Measurements from ENCODE around the gene POLR2E. TPM values are rescaled to one million over a fixed set of nuclear protein-coding genes. Genes with fewer than 3 reads are reported as not detected.

Gene POLR2E
- total and polyA plus RNA-seq, 2 of the 13 experiments (the other 11 are each of a cell fraction or from before 2014, with no cell fraction given), result 140 to 272 TPM

DNA sequence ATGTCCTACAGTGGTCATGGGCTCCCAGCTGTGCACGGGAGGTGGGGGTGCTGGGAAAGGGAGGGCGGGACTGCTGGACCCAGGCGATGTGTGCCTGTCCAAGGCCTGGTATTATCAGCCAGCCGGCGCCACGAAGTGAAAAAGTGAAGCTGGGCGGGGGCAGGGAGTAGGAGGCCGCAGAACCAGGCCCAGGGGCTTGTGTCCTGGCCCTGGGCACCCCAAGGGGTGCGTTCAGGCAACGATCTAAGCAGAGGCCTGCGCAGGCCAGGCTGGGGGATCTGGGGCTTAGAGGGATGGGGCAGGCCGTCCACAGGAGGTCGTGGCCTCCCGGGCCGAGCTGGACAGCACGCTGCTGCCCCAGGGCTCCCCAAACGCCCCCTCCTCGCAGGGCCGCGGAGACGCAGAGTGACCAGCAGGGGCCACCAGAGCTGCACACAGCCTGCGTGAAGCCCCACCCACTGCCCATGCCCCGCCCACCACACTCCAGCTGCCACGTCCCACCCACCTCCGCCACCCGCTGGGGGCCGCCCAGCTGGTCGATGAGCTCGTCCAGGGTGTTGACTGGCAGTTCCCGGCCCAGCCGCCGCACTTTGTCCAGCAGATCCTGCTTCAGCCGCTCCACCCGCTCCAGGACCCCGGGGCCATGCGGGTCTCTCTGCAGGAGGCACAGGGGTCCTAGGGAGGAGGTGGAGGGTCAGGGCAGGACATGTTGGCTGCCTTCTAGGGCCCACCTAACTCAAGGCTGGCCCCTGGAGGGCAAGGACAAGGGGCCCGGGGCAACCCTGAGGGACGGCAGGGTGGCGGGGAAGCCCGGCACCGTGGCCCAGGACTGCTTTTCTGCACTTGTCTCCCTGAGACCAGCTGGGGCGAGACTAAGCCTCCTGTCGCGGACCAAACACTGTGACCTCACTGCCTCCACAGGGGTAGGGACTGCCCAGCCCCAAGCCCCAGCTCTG lies 18.1 kb upstream of the POLR2E start (continued):
- TF ChIP-seq HOXD1 (CRISPR knock-in tag; IDR thresholded peaks at IDR 0.05), result no peak; the same call in 1 of the 2 replicates
- no peak for TF ChIP-seq NFE2 (CRISPR knock-in tag; IDR thresholded peaks at IDR 0.05)
- peak; percentile 67; the same call in 1 of the 2 replicates for TF ChIP-seq ONECUT2 (CRISPR knock-in tag; IDR thresholded peaks at IDR 0.05)
- peak; percentile 46 to 75; a peak in 3 of 4 replicates for TF ChIP-seq POLR2A (IDR thresholded peaks at IDR 0.05; ENCODE audit: insufficient read depth in 1 of 2, low read depth in 2 of 2, low read length in 2 of 2)
- TF ChIP-seq ZNF546 (CRISPR knock-in tag; conservative IDR thresholded peaks at IDR 0.05), result no peak
- TF ChIP-seq, protein P1, sequence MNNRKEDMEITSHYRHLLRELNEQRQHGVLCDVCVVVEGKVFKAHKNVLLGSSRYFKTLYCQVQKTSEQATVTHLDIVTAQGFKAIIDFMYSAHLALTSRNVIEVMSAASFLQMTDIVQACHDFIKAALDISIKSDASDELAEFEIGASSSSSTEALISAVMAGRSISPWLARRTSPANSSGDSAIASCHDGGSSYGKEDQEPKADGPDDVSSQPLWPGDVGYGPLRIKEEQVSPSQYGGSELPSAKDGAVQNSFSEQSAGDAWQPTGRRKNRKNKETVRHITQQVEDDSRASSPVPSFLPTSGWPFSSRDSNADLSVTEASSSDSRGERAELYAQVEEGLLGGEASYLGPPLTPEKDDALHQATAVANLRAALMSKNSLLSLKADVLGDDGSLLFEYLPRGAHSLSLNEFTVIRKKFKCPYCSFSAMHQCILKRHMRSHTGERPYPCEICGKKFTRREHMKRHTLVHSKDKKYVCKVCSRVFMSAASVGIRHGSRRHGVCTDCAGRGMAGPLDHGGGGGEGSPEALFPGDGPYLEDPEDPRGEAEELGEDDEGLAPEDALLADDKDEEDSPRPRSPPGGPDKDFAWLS (CRISPR knock-in tag; IDR thresholded peaks at IDR 0.05; ENCODE audit: borderline replicate concordance), result no peak
- no peak for TF ChIP-seq ZNF251 (CRISPR knock-in tag; IDR thresholded peaks at IDR 0.05)
- TF ChIP-seq CC2D1A (CRISPR knock-in tag; IDR thresholded peaks at IDR 0.05), result no peak
- TF ChIP-seq CHCHD3 (CRISPR knock-in tag; IDR thresholded peaks at IDR 0.05), result no peak
- peak; percentile 28; the same call in 1 of the 2 replicates for TF ChIP-seq RARA (CRISPR knock-in tag; IDR thresholded peaks at IDR 0.05)
- TF ChIP-seq, protein P2, sequence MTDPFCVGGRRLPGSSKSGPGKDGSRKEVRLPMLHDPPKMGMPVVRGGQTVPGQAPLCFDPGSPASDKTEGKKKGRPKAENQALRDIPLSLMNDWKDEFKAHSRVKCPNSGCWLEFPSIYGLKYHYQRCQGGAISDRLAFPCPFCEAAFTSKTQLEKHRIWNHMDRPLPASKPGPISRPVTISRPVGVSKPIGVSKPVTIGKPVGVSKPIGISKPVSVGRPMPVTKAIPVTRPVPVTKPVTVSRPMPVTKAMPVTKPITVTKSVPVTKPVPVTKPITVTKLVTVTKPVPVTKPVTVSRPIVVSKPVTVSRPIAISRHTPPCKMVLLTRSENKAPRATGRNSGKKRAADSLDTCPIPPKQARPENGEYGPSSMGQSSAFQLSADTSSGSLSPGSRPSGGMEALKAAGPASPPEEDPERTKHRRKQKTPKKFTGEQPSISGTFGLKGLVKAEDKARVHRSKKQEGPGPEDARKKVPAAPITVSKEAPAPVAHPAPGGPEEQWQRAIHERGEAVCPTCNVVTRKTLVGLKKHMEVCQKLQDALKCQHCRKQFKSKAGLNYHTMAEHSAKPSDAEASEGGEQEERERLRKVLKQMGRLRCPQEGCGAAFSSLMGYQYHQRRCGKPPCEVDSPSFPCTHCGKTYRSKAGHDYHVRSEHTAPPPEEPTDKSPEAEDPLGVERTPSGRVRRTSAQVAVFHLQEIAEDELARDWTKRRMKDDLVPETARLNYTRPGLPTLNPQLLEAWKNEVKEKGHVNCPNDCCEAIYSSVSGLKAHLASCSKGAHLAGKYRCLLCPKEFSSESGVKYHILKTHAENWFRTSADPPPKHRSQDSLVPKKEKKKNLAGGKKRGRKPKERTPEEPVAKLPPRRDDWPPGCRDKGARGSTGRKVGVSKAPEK (CRISPR knock-in tag; IDR thresholded peaks at IDR 0.05; ENCODE audit: borderline replicate concordance), result no peak
- peak; percentile 58; the same call in 1 of the 2 replicates for TF ChIP-seq ZNF205 (CRISPR knock-in tag; IDR thresholded peaks at IDR 0.05)
- TF ChIP-seq, protein P3, sequence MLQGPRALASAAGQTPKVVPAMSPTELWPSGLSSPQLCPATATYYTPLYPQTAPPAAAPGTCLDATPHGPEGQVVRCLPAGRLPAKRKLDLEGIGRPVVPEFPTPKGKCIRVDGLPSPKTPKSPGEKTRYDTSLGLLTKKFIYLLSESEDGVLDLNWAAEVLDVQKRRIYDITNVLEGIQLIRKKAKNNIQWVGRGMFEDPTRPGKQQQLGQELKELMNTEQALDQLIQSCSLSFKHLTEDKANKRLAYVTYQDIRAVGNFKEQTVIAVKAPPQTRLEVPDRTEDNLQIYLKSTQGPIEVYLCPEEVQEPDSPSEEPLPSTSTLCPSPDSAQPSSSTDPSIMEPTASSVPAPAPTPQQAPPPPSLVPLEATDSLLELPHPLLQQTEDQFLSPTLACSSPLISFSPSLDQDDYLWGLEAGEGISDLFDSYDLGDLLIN (CRISPR knock-in tag; IDR thresholded peaks at IDR 0.05; ENCODE audit: borderline replicate concordance), result no peak
- TF ChIP-seq GABPA (IDR thresholded peaks at IDR 0.05; ENCODE audit: low read depth, low read length), result no peak
- no peak for TF ChIP-seq GABPA (CRISPR knock-in tag; IDR thresholded peaks at IDR 0.05; ENCODE audit: low read depth)
- no peak for TF ChIP-seq ZNF17 (CRISPR knock-in tag; IDR thresholded peaks at IDR 0.05)
- TF ChIP-seq, protein P4, sequence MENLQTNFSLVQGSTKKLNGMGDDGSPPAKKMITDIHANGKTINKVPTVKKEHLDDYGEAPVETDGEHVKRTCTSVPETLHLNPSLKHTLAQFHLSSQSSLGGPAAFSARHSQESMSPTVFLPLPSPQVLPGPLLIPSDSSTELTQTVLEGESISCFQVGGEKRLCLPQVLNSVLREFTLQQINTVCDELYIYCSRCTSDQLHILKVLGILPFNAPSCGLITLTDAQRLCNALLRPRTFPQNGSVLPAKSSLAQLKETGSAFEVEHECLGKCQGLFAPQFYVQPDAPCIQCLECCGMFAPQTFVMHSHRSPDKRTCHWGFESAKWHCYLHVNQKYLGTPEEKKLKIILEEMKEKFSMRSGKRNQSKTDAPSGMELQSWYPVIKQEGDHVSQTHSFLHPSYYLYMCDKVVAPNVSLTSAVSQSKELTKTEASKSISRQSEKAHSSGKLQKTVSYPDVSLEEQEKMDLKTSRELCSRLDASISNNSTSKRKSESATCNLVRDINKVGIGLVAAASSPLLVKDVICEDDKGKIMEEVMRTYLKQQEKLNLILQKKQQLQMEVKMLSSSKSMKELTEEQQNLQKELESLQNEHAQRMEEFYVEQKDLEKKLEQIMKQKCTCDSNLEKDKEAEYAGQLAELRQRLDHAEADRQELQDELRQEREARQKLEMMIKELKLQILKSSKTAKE (CRISPR knock-in tag; IDR thresholded peaks at IDR 0.05; ENCODE audit: borderline replicate concordance), result no peak
- TF ChIP-seq JUND (CRISPR knock-in tag; IDR thresholded peaks at IDR 0.05), result peak; percentile 44; the same call in 1 of the 2 replicates
- no peak; the same call in 1 of the 2 replicates for TF ChIP-seq ZNF292 (CRISPR knock-in tag; IDR thresholded peaks at IDR 0.05; ENCODE audit: borderline replicate concordance, low read depth)
- no peak for TF ChIP-seq THYN1 (CRISPR knock-in tag; IDR thresholded peaks at IDR 0.05; ENCODE audit: borderline replicate concordance, low read depth)
- TF ChIP-seq RBAK (CRISPR knock-in tag; IDR thresholded peaks at IDR 0.05), result no peak; the same call in 1 of the 2 replicates
